A673 (cell line): ENCODE results near the gene PIGC.

Source experiments
- CTCF ChIP-seq: fragments of 300-800, 200-600 bp; sonication (generic); conservative IDR thresholded peaks from 2 replicates; pipeline ENCODE4 v1.5.1; 2017; ENCODE audit warnings: low read depth, mild to moderate bottlenecking, antibody characterized with exemption, low read length, moderate library complexity, mixed read lengths
- EZH2 ChIP-seq: fragments of 200-600 bp; sonication (generic); IDR thresholded peaks from 2 replicates; pipeline ENCODE4 v1.6.1; 2017; ENCODE audit warnings: borderline replicate concordance, low read depth, mild to moderate bottlenecking, mixed read lengths, antibody characterized with exemption, low read length; ENCODE audit not compliant: poor library complexity, severe bottlenecking

GRCh38 chr1:172486805-172487454 lies 43.1 kb upstream of the PIGC start:
- TF ChIP-seq CTCF (no peak), EZH2 (no peak)
